ENCODE measurements around the gene ZNF862. TPM values are rescaled to one million over a fixed set of nuclear protein-coding genes. Genes with fewer than 3 reads are reported as not detected.
A peak's percentile ranks its signal among the peaks of the same experiment; 100 is the strongest.

Gene ZNF862
- total and polyA plus RNA-seq, 2 donors from 2014 or later, result 5.7 to 29.1 TPM

GRCh38 chr7:149823631-149824199 is 14.5 kb upstream of the ZNF862 start:
- Histone ChIP-seq H3K4me1 (ENCODE audit: control insufficient read depth in 2 of 3, insufficient read depth in 2 of 3, low read depth in 1 of 3, low read length in 3 of 3) (no peaks in the 10 kb centered on the region), H3K27ac (ENCODE audit: low read depth in 2 of 2, low read length in 2 of 2) (no peak overlapping the region), H3K9me3 (ENCODE audit: control insufficient read depth in 2 of 3, insufficient read depth in 1 of 3, low read length in 3 of 3) (no peaks in the 10 kb centered on the region), H3K36me3 (ENCODE audit: control insufficient read depth in 2 of 3, insufficient read depth in 3 of 3, low read length in 3 of 3) (no peaks in the 10 kb centered on the region), H3K9ac (ENCODE audit: low read length in 3 of 3) (no peak overlapping the region), H3K4me3 (ENCODE audit: low read length in 3 of 3) (no peak overlapping the region), H3K27me3 (ENCODE audit: control insufficient read depth, insufficient read depth, low read length) (no peaks in the 10 kb centered on the region)
- TF ChIP-seq CTCF (IDR thresholded peaks at IDR 0.05; ENCODE audit: borderline replicate concordance, extremely low read depth, insufficient read depth), result no peak
- peak in 1 of 5 donors; percentile 61 for DNase-seq
- intact Hi-C loops (cut with DNase I), result no loop called here
- FAIRE-seq, result no peak

GRCh38 chr7:149824301-149824741 is 13.9 kb upstream of the ZNF862 start:
- Histone ChIP-seq H3K9ac (ENCODE audit: low read length in 3 of 3) (no peak overlapping the region), H3K4me3 (ENCODE audit: low read length in 3 of 3) (no peak overlapping the region), H3K36me3 (ENCODE audit: control insufficient read depth in 2 of 3, insufficient read depth in 3 of 3, low read length in 3 of 3) (no peaks in the 10 kb centered on the region), H3K4me1 (ENCODE audit: control insufficient read depth in 2 of 3, insufficient read depth in 2 of 3, low read depth in 1 of 3, low read length in 3 of 3) (no peaks in the 10 kb centered on the region), H3K9me3 (ENCODE audit: control insufficient read depth in 2 of 3, insufficient read depth in 1 of 3, low read length in 3 of 3) (no peaks in the 10 kb centered on the region), H3K27ac (ENCODE audit: low read depth in 2 of 2, low read length in 2 of 2) (no peak overlapping the region), H3K27me3 (ENCODE audit: control insufficient read depth, insufficient read depth, low read length) (no peaks in the 10 kb centered on the region)
- no peak for TF ChIP-seq CTCF (IDR thresholded peaks at IDR 0.05; ENCODE audit: borderline replicate concordance, extremely low read depth, insufficient read depth)
- FAIRE-seq (no peak), DNase-seq (peak in 1 of 5 donors; percentile 70)
- intact Hi-C loops (cut with DNase I), result no loop called here

GRCh38 chr7:149824748-149825566 is 13.2 kb upstream of the ZNF862 start:
- Histone ChIP-seq H3K36me3 (ENCODE audit: control insufficient read depth in 2 of 3, insufficient read depth in 3 of 3, low read length in 3 of 3) (no peaks in the 10 kb centered on the region), H3K27me3 (ENCODE audit: control insufficient read depth, insufficient read depth, low read length) (no peaks in the 10 kb centered on the region), H3K9me3 (ENCODE audit: control insufficient read depth in 2 of 3, insufficient read depth in 1 of 3, low read length in 3 of 3) (no peaks in the 10 kb centered on the region), H3K9ac (ENCODE audit: low read length in 3 of 3) (no peak overlapping the region), H3K27ac (ENCODE audit: low read depth in 2 of 2, low read length in 2 of 2) (no peak overlapping the region), H3K4me3 (ENCODE audit: low read length in 3 of 3) (no peak overlapping the region), H3K4me1 (ENCODE audit: control insufficient read depth in 2 of 3, insufficient read depth in 2 of 3, low read depth in 1 of 3, low read length in 3 of 3) (no peaks in the 10 kb centered on the region)
- TF ChIP-seq CTCF (IDR thresholded peaks at IDR 0.05; ENCODE audit: borderline replicate concordance, extremely low read depth, insufficient read depth), result no peak
- FAIRE-seq (no peak), DNase-seq (peak in 2 of 5 donors; percentile 21 to 46)
- intact Hi-C loops (cut with DNase I), result no loop called here

Data from kidney (tissue), 14 donors.